Activated CD8-positive, alpha-beta memory T cell treated with anti-CD3 and anti-CD28 coated beads, Interleukin-2, amount 50 U/mL, for 48 hours (primary cell): ENCODE data around the gene KLHL4.
"Not testable (repeated sequence)": the region's sequence is repeated elsewhere in the genome, so short reads cannot be mapped to it uniquely, and the experiment has no call there.

ENCODE experiments used
- DNase-seq: peaks from one replicate; pipeline ENCODE4 v3.0.0-alpha.2; 2020

Gene KLHL4, protein sequence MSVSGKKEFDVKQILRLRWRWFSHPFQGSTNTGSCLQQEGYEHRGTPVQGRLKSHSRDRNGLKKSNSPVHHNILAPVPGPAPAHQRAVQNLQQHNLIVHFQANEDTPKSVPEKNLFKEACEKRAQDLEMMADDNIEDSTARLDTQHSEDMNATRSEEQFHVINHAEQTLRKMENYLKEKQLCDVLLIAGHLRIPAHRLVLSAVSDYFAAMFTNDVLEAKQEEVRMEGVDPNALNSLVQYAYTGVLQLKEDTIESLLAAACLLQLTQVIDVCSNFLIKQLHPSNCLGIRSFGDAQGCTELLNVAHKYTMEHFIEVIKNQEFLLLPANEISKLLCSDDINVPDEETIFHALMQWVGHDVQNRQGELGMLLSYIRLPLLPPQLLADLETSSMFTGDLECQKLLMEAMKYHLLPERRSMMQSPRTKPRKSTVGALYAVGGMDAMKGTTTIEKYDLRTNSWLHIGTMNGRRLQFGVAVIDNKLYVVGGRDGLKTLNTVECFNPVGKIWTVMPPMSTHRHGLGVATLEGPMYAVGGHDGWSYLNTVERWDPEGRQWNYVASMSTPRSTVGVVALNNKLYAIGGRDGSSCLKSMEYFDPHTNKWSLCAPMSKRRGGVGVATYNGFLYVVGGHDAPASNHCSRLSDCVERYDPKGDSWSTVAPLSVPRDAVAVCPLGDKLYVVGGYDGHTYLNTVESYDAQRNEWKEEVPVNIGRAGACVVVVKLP

DNA sequence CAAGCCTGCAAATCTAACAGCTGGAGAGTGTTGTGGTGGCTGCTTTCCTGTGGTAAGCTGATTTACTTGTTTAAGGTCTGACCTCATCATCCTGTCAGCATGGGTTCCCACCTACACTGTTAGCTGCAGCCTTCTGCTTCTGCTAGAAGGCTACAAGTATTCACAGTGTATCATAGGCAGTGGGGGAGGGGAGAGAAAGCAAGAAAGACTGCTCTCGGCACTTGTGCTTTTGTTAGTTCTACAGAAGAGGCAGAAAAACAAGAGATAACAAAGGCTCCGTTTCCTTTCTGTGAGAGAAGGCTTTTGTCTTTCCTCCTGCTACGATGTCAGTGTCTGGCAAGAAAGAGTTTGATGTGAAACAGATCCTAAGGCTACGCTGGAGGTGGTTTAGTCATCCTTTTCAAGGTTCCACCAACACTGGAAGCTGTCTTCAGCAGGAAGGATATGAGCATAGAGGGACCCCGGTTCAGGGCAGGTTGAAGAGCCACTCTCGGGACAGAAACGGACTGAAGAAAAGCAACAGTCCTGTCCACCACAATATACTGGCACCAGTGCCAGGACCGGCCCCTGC lies at the start of gene KLHL4:
Gene KLHL4, plus strand, starts transcription at position 232 of the 571 bp plus-strand sequence. Its CDS starts 92 bp downstream, at position 324.
- no peak for DNase-seq

DNA sequence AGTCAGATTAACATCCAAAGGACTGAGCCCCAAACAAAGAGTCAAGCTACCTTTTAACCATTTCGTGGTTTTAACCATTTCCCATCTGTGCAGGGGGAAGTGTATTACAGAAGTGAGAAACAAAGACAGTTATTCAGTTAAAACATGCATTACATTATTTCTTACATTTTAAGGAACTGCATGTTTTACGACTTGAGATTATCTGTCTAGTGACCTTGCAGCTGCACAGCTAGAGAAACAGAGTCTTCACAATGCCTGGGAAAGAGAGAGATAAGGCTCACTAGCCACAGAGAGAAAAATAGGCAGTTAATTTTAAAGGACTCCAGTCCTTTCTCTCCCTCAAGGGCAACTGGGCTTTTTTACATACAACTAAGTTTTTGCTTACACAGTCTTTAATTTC lies 48.7 kb upstream of the KLHL4 start:
- DNase-seq = no peak

DNA sequence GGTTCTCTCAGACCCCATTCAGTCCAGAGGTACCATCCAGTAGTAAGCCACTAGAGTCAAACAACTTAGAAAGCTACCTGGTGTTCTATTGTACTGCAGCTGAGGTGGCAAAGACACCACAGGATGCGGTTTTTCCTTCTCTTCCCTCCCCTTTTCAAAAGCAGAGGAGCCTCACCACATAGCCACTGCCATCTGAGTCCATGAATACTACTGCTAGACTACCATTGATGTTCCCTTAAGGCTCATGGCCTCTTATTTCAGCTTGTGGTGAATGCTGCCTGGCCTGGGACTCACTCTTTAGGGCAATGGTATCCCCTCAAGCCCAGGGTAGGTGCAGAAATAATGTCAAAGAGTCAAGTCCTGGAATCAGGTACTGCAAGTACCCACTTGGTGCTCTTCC lies 41.8 kb upstream of the KLHL4 start:
- no peak for DNase-seq

DNA sequence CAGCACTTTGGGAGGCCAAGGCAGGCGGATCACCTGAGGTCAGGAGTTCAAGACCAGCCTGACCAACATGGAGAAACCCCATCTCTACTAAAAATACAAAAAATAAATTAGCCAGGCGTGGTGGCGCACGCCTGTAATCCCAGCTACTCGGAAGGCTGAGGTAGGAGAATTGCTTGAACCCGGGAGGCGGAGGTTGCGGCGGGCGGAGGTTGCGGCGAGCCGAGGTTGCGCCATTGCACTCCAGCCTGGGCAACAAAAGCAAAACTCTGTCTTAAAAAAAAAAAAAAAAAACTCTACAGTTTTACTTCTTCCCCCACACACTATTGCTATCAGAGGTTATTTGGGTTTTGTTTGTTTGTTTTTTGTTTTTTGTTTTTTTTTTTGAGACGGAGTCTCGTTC lies 38.9 kb upstream of the KLHL4 start:
- DNase-seq = not testable (repeated sequence)

DNA sequence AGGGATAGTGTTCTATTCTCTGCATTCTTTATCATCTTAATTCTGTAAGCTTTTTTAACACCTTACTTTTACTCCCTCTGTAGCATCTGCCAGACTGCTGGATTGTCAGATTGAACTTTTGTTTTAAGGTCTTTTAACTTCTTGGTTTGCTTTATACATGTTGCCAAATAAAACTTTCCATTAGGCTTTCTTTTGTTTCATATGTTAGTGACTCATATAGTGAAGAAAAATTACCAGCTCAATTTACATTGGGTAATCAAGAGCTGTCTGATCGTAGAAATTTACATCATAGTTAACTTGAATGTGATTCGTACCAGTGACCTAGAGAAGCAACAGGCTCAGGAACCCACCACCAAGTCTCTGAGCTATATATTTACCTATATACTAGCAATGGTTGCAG lies 28.5 kb upstream of the KLHL4 start:
- DNase-seq = no peak

DNA sequence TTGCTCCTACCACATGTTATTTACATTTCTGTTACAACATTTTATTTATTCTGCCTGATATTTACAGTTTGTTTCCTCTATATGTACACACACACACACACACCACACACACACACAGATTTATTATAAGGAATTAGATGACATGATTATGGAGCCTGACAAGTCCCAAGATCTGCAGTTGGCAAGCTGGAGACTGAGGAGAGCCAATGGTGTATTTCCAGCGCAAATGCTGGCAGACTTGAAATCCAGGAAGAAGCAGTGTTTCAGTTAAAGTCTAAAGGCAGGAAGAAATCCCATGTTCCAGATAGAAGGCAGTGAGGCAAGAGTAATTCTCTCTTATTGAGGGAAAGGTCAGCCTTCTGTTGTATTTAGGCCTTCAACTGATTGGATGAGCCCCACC lies 1.8 kb upstream of the KLHL4 start:
- DNase-seq = no peak

DNA sequence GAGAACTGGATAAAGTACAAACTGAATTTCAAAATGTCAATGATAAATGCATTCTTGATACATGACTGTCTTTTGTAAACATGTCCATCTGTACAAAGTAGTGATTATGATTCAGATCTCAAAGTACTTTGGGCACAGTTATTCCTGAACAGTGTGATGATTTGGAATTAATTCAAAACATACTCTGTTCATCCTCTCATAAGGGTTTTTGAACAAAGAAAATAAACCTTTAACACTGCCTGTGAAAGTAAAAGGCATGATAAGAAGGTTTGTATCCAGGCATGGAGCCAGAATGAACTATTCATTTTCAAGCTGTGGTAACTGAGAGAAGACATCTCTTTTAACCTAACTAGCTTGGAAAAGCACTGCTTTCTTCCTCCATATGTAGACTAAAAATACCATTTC lies 883 bp upstream of the KLHL4 start:
- no peak for DNase-seq

DNA sequence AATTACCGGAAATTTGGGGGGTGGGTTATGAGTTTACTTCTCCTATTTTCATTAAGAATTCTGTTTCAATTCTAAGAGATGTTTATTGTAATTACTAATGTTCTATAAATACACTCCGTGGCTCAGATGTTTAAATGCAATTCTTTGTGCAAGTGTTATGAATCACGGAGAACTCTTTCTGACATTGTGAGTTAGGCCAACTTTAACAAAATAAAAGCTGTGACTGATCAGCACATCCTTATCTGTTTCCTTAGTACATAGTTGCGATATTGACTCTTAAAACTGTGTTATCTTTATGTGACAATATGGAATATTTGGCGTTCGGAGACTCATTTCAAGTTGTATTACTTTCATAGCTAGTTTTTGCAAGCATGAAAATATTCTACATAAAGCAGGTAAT lies 902 bp downstream of the KLHL4 start:
- DNase-seq = no peak

DNA sequence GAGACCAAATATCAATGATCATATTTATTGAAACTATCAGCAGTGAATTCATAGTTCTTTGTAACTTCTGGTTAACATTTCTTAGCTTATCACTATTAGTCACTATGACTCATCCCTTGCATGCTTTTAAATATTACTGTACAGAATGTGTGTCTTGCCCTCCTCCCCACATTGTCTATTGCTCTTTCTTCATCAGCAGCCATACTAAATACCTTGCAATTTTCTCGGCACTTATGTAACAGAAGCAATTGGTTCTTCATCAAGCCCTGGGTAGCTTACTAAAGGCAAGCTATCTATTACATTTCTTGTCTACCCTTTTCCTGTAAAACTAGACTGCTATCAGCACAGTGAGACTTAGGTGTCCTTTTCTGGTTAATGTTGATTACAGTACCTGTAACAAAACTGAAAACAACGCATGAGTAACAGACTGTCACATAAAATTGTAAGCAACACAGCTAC lies 8.2 kb downstream of the KLHL4 start:
- DNase-seq = no peak

DNA sequence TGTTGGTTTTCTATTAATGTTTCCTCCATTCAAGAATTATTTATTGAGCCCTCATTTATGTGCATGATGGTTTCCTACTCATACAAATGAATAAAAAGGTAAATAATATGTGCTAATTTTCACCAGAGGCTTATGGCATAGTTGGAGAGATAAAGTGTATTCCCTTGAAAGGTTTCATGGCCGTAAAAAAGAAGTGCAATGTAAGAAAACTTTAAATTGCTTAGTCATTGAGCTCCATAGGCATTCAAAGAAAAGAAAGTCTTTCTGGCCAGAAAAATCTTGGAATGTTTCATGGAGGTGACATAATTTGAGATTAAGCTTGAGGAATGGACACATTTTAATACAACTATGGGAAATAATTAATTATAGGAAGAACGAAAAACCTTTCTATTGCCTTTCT lies 8.7 kb downstream of the KLHL4 start:
- DNase-seq = no peak

DNA sequence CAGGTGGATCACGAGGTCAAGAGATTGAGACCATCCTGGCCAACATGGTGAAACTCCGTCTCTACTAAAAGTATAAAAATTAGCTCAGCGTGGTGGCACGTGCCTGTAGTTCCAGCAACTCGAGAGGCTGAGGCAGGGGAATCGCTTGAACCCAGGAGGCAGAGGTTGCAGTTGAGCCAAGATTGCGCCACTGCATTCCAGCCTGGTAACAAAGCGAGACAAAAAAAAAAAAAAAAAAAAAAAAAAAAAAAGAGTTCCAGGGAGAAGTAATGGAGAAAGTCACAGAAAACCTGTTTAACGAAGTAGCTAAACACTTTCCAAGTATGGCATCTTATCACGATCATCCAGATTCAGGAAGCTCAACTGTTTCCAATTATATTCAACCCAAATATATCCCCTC lies 10.9 kb downstream of the KLHL4 start:
- no peak for DNase-seq

DNA sequence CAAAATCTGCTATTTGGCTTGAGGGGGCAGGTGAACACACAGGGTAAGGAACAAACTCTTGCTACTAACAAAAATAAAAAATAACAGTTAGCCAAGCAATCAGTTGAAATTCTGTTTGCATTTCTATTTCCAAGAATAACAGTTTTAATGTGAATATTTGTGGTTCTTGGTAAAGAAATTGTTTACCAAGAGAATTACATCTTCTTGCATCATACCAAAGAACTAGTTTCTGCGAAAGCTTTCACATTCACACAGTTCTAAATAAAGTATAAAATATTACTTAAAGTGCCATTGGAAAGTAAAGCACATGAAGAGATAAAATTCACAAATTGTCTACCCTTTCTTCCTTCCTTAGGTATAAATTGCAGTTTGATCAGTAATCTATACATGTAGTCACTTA lies 54.4 kb downstream of the KLHL4 start:
- DNase-seq = no peak

DNA sequence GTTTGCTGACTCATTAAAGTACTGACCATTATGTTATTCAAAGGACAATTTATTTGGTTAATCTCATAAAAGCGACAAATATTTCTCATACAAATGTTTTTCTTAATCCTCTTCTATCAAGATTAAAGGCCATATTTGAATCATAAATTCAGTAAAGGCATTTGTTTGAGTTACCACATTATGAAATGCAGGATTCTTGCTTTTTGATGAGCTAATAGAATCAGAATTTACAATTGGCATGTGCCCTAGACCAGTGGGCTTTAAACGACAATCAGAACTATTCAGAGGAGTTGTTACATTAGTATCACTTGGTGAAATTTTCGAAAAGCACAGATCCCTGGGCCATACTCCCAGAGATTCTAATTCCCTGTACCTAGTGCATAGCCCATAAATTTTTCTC lies 55.3 kb downstream of the KLHL4 start:
- no peak for DNase-seq

DNA sequence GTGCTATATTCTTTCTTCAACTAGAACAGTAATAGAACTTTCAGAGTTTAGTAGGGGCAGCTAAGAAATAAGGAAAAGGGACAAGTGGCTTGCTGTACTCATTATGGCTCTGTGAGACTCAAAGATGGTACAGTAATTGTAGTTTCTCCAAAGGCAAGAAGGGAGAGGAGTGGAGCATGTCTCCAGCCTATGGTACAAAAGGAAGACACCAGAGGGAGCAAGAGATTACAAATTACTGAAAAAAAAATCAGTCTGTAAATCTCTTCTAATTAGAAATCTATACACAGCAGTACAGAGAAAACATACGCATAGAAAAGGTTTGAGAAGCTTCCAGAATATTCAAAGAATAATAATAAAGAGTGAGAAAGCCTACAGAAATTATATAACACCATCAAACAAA lies 61.4 kb downstream of the KLHL4 start:
- no peak for DNase-seq

DNA sequence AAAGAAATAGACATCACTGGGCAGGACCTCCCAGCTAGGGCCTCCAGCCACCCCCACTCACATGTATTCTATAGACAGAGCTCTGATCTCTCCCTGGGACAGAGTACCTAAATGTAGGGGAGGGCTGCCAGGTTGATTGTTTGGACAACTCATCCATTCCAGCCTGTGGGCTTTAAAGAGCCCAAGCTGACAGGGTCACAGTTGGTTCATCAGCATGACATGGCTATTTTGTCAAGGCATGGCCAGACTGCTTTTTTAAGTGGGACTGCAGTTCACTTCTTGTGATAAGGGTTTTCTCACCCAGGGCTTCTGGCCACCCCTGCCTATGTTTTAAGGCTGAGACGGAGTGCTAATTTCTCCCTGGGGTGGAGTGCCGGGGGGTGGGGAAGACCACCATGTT lies 63.3 kb downstream of the KLHL4 start:
- no peak for DNase-seq

DNA sequence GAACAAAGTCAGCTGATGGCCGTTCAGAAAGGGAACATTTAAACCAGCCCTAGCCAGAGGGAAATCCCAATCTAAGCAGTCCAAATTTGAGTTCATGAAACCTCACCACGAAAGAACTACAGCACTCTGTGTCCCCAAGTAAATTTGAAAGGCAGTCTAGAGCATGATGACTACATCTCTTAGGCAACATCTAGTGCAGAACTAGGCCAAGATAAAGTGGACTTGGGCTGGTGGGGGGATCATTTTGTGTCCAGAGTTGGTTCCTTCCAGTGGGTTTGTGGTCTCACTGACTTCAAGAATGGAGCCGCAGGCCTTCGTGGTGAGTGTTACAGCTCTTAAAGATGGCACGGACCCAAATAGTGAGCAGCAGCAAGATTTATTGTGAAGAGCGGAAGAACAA lies 64.9 kb downstream of the KLHL4 start:
- no peak for DNase-seq

DNA sequence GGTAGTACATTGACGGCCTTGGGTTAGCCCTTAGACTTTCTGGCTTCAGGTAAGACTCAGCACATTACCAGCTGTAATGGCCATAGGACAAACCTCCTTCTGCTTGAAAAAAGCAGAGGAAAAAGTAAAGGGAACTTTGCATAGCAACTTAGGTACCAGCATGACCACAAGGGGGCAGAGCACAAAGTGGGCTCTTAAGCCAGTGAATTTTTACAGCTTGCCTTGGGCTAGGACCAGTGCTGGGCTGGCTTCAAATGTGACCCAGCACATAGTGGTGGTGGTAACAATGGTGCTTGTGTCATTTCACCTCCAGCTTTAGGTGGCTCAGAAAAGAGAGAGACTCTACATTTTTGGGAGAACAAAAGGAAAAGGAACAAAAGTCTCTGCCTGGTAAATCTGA lies 66.1 kb downstream of the KLHL4 start:
- no peak for DNase-seq

DNA sequence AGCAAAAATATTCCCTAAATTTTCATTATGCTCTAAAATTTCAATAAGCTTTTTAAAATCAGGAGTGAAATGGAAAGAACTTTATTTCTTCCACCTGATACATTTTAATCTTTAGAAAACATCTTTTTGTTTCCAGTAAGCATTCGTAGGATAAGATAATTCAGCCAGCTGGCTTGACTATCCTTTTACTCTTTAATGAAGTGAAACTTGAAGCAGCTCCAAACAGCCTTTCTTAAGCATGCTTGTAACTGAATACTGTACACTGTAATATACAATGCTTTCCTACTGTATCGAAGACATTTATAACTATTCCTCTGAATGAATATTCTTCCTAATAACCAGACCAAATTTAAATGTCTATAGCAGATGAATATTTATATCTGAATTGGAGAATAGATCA lies 98.8 kb downstream of the KLHL4 start:
- DNase-seq = no peak

DNA sequence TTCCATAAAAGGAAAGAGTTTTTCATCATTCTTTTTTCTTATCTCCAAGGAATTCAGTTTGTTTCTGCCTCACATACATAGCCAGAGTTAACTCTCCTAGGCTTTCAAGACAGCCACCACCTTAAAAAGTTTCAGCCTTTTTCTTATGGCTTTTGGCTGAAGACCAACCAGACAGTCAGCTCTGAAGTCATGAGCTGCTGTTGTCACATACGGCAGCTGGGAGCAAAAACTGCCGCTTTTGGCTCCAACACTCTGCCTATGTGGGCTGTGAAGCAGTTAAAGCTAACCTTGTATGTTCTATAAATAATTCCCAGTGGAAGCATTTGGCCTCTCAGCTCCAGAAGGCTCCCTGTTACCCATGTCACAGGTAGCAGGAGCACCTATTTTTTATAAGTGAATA lies 104.1 kb downstream of the KLHL4 start:
- DNase-seq = no peak

DNA sequence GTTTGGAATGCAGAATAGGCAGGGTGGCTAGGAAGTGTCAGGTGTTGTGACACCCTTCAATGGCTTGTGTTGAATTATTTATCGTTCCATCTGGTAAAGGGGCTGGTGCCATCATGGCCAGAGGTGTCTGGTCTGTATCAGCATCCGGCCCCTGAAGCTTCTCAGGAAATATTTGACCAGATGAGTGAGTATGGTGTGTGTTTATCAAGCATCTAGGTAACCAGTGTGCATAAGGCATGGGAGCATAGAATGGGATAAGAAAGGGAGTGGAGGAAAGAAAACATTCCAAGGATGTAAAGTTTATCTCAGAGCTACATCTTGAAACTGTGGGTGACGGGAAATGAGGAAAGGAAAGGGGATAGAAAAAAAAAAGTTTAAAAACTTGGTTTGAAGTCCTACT lies 109.4 kb downstream of the KLHL4 start:
- DNase-seq = no peak

DNA sequence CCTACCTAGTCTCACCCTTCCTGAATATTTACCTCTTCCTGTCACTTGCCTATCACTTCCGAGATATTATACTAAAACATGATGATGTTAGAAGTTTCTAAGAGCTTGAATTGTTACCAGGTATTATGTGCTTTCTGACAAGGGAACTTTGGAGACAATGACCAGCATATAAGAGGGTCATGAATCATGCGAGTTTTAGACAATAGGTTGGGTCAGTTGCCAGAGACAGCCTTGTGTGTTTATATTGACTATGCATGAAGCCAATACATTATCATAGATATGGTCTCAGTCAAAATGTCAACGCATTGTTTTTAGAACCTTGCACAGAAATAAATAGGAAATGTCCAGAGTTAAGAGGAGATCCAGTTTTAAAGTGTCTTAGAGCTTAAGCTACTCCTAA lies 116.8 kb downstream of the KLHL4 start:
- no peak for DNase-seq

DNA sequence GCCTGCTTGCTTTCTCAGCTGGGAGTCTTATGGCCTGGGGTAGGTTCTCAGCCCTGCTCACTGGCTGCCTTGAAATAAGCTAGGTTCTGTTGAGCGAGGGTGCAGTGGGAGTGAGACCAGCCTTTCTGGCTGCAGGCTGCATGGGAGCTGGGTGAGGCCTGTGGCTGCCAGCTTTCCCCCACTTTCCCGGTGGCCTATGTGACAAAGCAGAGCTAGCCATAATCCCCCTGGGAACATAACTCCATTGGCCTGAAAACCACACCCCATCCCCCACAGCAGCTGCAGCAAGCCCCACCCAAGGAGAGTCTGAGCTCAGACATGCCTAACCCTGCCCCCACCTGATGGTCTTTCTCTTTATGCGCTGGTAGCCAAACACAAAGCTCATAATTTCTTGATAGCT lies 118.9 kb downstream of the KLHL4 start:
- DNase-seq = no peak

DNA sequence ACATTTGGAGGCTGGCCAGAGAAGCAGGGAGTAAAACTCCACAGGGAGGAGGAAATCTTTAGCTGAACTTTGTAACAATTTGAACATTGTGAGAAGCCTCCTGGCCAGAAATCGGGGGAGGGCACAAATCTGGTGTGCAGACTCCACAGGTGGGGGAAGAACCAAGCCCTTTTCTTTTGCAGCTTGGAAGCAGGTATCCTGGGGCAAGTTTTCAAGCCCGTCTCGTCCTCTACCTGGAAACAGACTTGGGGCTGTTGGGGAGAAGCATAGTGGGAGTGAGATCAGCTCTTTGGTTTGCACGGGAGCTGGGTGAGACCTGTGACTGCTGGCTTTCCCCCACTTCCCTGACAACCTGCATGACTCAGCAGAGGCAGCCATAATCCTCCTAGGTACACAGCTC lies 123.8 kb downstream of the KLHL4 start:
- DNase-seq = not testable (repeated sequence)

DNA sequence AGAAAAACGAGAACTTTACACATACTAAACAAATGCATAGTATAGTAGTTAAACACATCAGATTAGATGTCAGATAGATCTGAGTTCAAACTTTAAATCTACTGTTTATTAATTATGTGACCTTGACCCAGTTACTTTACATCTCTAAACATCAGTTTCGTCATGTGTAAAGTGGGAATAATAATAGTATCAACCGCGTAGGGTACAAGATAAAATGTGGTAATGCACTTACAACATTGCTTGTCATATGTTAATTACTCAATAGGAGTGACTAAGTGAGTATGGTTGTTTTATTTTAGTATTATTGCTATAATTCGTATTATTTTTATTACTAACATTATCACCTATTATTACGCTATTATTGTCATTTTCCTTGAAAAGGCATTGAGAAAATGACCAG lies 144.2 kb downstream of the KLHL4 start:
- no peak for DNase-seq
